NCI-H1436 treated with DMSO at 0.1 percent for 48 hours (cell line): ENCODE results near the gene SOX13.
"Not testable (repeated sequence)": the region's sequence is repeated elsewhere in the genome, so short reads cannot be mapped to it uniquely, and the experiment has no call there.

Experiments used
- DNase-seq: peaks from one replicate; lab custom pipeline; 2025; lab: John Stamatoyannopoulos, UW

The SOX13 gene

DNA sequence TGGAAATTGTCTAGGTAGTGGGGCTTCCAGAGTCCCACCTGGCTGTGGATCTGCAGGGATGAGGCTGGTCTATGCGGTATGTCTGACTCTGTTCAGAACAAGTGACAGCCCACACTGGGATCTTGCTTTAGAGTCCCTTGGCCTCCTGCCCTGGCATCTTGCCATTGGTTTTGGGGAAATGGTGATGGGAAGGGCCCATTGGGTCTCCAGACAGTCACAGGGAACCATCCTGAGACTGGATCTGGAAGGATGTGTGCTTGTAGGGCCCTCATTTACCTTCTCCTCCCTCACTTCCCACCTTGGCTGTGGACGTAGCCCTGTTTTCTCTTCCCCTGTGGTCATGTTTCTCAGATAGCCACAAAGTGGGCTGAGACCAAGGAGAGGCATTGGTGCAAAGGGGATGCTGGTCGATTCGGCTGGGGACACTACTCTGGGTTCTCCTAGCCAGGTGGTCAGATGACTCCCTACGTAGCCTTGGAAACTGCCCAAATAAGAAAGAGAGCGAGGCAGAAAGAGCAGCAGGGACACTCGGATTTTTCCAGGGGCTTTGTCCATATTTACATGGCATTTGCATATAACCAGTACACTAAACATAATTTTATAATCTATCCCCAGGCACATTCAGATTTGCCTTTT is 15.1 kb downstream of the SOX13 start:
- DNase-seq, result no peak

DNA sequence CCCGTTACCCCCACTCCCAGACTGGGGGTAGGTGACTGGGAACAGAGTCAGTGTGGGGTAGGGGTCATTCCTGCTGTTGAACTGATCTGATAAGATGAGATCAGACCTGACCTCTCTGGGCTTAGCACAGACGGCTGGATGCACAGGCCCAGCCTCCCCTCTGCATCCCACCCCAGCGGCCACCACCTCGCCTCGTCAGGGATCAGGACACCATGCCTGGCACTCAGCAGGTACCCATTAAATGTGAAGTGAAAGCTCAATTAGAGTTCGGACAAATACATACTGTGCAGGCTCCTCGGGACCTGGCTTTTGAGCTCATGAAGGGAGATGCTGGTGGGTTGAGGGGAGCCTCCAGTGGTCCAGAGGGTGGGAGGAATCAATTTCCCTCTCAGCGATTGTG is 15.7 kb downstream of the SOX13 start:
- DNase-seq, result no peak

DNA sequence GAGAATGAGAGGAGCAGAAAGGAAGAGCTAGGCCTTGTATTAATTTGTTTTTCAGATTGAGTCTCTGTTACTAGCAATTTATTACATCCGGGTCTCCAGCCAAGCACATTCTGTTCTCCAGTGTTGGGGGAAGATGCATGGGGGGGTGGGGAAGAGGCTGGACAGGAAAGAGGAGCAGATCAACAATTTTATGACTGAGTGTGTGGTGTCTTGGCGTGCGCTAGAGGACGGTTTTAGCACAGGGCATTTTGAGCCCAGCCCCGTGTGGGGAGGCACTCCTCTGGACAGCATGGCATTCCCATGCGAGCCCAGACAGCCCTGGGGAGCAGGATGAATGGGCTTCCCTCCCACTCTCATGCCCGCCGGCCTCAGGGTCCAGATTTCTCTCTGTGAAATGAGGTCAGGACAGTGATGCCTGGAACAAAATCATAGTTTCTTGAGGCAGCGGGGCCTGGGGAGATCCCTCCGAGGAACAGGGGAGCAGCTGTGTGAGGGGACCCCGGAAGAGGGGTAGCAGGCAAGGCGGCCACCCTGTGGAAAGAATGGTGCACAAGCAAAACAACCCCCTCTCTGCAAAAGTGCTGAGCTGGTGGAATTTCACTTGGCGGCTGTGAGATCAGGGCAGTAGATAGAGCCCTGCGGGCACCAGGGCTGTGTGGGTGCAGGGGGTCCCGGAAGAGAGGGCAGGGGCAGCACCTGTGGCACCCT is 16.3 kb downstream of the SOX13 start:
- no peak for DNase-seq

DNA sequence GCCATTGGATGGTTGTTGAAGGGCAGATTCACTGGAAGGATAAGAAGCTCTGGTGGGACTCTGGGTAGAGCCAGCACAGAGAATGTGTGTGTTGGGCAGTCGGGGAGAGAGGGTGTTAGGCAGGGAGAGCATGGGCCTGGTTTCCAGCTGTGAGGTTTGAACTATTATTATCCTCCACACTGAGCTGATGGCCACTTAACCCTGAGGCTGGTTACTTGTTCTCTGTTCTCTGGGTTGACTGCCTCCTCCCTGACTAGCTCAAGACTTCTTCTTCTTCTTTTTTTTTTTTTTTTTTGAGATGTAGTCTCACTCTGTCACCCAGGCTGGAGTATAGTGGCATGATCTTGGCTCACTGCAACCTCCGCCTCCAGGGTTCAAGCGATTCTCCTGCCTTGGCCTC is 17.2 kb downstream of the SOX13 start:
- not testable (repeated sequence) for DNase-seq

DNA sequence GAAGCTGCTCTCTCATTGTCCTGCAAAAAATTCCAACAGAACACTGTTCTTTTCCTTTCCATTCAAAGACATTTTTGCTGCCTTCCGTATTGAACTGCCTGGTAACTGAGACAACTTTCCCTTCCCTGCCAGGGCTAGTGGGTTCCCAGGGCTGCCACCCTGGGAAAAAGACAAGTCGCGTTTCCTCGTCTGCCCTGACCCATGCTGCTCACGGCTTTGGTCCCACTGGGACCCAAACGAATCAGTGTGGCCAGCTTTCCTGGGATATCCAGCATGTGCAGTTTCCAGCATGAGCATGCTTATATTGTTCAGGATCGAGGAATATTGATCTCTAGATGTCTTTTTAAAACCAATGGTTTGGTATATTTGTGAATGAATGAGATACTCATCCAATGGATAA is 18.2 kb downstream of the SOX13 start:
- no peak for DNase-seq

DNA sequence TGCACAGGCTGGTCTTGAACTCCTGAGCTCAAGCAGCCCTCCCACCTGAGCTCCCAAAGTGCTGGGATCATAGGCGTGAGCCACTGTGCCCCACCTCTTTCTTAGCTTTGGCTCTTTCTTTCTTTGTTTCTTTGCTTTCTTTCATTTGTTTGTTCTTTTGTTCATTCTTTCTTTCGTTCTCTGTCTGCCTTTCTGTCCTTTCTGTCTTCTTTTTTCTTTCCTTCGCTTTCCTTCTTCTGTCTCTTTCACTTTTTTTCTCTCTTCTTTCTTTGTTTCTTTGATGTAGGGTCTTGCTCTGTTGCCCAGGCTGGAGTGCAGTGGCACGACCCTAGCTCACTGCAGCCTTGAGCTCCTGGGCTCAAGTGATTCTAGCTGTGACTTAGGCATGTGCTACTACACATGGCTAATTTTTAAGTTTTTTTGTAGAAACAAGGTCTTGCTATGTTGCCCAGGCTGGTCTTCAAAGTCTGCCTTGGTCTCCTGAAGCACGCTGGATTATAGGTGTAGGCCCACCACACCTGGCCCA is 18.9 kb downstream of the SOX13 start:
- no peak for DNase-seq

DNA sequence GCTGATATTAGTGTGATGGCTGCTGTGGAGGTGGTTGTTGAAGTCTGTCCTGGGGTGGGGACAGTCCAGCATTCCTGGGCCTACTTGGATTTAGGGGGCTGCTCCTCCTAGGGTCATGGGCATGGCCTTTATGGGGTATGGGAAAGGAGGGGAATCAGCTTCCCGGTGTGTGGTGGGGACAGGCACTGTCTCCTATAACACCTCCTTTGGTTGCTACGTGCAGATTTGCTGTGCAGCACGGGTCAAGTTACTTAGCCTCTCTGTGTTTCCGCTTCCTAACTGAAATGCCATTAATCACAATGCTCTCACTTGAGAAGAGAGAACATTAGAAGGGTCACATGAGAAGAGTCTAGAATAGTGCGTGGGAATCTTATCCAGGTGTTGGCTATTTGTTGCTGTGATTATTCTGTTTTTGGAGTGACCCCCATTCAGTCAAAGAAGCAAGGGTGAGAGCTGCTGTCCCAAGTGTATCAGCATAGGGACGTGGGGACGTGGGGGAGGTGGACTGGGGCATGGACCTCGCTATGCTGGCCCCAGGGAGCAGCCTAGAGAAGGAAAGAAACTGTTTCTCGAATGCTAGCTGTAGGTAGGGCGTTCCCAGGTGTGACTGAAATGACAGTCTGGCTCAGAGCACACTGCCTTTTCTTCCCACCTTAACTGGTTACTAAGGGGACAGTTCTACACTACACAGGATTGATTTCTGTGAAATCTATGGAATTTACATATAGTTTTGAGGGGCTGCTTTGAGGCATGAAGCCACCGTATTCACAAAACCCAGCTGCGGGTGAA is 19.9 kb downstream of the SOX13 start:
- no peak for DNase-seq

DNA sequence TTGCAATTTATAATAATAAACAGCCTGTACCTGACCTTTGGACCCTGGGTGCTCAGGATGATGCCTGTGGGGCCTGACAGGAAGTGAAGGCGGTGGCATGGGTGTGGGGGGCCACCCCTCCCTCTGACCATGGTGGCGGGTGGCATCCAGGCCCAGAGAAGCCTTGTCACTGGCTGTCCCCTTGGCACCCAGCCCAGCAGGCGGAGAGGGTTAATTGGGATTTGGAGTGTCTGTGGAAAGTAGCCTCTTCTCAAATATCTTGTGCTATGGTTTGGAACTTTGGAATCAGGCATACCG is 20.5 kb downstream of the SOX13 start:
- DNase-seq, result no peak

DNA sequence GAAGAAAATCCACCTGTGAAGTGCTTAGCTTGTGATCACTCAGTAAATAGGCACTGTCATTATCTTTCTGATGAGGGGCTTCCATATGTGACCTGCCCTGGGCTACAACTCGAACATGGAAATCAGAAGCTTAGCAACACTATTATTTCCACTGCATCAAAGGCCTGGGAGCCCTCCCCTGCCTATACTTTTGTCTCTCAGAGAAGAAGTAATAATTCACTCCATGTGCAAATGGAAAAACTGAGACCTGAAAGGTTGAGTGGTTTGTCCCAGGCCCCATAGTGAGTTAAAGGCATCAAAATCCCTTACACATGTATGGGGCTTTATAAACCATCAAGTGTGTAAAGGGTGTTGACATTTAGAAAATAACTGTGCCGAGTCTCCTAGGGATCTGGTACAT is 20.9 kb downstream of the SOX13 start:
- no peak for DNase-seq

DNA sequence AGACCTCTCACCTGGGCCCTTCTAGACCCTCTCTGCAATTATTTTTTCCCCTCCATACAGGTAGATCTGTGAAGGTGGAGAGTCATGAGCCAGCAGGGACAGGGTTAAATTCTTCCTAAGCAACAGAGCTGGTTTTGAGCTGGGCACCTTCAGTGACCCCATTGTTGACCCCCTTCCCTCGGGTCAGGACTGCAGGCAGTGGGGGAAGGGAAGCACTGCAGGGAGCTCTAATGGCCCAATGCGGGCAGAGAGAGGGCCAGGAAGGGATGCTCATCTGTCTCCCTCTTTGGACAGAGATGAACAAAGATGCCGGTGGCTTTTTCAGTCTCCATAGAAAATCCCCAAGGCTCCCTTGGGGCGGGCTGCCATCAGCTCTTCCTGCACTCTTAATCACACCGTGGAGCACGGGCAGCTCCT is 21.4 kb downstream of the SOX13 start:
- DNase-seq, result no peak

DNA sequence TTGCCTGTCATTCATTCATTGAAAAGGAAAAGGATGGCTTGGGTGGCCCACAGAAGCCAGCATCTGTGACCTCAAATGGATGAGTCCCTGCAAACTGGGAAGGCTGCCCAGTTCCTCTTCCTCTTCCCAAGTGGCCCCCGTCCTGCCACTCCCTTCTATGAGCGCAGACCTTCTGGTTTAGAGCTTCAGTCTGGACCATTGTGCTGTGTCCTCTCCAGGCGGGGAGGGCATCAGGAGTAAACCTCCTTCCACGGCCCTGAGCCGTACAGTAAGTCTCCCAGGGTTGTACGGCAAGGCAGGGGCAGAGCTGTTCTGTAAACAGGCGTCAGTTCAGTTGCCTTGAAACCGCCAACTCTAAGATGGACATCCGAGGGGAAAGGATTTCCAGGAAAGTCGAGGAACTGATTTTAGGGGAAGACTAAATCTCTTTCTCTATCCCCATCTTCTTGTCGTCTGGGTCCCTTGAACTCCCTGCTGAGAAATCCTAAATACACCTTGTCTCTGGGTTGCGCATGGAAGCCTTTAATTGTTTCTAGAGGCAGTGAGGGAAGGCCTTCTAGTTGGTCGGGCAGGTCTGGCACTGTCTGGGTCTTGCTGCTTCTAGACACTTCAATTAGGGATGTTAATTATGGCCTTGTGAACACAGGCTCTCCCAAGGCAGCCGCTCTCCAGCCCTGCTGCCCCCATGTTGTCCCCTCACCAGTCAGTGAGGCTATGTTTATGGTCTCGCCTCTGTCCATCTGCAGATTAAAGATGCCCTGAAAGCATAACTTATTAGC is 22.1 kb downstream of the SOX13 start:
- DNase-seq, result no peak

DNA sequence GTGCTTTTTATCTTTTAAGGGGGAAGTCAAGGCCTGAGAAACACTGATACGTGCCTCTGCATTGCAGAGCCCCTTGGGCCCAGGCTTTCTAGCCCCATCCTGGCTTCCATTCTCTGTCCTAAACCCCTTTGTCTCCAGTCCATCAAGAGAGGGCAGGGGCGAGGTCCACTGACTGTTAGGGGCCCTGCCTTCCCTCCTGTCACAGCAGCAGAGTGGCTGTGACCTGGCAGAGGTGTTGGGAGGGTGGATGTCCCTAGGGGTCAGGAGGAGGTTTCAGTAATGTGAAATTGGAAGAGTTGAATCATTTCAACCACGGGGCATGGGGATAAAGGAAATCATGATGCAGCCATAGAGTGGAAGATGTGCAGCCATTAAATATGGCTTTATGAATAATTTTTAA is 24.0 kb downstream of the SOX13 start:
- DNase-seq, result no peak

DNA sequence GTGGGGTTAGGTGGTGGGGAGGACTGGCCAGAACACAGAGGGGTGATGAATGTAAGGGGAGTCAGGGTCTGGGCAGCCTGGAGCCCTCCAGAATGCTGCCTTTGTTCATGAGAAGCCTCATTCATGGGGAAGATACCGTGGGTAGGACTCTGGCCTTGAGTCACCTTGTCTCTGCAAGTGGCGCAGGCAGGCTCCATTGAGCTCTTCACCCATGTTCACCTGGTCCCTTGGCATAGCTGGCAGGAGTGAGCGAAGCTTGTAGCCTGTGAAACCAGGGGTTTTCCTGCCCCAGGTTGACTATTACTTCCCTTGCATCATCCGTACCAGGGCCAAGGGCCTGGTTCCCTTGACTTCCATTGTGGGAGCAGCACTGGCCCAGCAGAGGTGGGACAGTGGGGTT is 25.8 kb downstream of the SOX13 start:
- no peak for DNase-seq

DNA sequence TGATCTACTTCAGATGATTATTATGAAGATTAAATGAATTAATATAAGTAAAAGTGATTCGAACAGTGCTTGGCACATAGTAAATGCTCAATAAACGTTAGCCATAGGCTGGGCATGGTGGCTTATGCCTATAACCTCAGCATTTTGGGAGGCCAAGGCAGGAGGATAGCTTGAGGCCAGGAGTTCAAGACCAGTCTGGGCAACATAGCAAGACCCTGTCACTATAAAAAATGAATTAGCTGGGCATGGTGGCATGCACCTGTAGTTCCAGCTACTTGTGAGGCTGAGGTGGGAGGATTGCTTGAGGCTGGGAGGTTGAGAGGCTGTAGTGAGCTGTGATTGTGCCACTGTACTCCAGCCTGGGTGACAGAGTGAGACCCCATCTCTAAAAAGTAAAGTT is 26.8 kb downstream of the SOX13 start:
- not testable (repeated sequence) for DNase-seq

DNA sequence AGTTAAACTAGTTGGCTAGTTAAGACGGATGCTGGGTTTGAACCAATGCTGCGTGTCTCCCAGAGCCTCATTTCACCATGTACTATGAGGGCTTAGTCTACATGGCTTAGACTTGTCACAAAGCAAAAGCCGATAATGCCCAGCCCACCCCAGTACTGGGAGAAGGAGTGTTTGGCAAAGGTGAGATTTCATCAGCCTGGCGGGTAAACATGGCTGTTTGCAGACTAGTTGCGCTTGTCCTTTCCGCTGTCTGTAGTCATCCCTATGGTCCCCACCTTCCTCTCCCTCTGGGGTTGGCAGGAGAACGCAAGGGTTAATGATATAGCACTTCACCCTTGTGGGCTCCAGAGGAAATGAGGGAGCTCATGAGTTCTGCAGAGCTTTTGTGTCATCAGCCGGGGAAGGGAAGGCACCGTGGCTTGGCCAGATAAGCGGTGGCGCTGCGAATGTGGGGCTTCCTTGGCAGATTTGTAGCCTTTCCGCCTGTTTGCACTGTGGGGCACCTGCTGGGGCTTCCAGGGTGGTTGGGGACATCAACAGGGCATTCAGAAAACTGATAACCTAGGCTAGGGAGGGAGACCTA is 29.2 kb downstream of the SOX13 start:
- no peak for DNase-seq

DNA sequence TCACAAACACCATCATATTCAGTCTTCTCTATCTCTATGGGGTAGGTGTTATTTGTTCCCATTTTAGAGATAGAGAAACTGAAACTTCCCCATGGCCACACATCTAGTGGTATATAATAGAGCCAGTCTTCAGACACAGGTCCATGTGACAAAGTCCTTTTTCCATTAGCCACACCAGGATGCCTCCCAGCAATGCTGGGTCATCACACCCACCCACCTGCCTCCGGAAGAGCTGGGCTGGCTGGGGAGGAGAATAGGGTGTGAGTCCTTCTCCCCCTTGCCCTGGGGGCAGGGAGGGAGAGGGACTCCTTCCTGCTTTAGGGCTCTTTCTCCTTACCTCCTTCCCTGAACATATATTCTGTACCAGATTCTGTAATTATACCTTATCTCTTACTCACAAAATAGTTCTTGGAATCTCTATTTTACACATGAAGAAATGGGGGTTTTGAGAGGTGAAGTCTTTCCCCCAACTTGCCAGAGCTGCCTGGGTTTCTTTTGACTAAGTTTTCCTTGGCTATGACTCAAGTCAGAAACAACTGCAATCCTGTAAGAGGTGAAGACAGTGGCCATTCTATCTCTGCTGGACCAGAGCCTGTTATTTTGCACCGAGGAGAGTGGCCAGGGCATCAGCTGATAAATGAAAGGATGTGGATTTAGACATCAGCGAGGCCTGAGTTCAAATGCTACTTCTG is 30.0 kb downstream of the SOX13 start:
- DNase-seq, result no peak

DNA sequence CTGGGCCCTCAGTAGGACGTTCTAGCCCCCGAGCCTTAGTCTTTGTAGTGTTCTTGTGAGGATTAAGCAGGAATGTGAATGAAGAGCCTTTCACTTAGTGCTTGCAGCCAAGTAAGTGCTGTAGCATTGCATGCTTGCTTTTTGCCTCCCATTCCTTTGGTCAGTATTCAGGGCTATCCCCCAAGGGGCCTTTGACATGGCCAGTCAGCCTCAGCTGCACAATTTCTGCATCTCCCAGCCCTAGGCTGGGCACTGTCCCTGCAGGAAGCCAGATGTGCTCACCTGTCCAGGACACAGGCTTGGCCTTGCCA is 30.5 kb downstream of the SOX13 start:
- no peak for DNase-seq

DNA sequence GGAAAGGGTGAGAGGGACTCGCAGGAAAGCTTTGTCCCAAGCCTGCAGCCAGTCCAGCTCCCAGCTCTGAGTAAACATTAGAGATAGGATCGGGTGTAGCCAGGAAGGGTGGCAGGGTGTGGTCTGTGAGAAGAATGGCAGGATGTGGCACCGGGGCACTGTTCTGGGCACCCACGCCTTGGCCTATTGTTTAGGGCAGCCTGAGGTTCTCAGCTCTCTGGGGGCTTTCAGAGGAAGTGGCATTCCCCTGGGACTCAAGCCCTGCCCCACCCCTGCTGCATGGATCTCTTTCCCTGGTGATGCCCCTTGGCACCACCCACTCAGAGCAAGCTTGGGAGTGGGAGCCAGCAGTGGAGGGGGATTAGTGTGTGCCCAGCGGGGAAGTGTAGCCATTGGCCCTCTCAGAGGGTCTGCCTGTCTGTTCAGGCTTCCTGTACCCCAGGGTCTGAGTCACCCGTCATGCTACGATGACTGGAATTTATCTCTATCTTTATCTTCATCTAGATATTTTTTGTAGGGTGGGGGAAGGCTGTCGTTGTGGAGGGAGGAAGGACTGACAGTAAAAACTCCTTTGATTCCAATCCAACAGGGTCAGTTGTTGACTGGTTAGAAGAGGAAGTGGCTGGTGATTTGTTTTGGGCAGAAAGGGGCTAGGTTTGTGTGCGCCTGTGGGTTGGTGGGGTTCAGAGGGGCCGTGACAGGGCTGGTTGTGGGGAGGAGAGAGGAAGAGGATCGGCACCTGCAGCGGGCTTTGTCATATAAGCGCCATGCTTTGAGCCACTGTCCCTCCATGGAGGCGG is 31.6 kb downstream of the SOX13 start:
- DNase-seq, result no peak

DNA sequence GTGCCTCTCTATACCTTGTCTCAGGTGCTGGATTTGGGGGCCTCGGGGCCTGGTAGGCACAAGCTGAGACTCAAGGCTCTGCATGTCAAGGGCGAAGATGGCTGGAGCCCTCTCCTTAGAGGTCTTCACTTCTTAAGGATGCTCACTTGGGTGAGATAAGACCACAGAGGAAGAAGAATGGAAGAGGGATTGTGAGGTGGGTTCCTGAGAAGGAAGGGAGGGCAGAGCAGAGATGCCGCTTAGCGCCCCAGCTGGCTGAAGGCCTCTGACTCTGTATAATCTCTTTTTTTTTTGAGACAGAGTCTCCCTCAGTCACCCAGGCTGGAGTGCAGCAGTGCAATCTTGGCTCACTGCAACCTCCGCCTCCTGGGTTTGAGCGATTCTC is 32.2 kb downstream of the SOX13 start:
- DNase-seq, result no peak

DNA sequence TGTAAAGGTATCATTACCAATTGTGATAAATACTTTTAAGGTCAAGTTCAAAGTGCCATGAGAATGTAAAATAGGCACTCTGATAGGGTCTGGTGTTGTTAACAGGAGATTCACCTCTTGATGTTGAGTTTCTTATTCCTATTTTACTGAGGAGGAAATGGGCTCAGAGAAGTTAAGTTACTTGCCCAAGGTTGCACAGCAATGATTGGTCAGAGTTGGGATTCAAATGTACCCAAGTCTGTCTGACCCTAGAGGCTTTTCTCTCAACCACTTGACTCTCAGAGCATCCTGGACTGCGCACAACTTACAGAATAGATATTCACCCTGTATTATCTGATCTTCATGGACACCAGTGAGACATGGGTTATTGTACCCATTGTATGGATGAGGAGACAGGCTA is 33.9 kb downstream of the SOX13 start:
- DNase-seq, result no peak

DNA sequence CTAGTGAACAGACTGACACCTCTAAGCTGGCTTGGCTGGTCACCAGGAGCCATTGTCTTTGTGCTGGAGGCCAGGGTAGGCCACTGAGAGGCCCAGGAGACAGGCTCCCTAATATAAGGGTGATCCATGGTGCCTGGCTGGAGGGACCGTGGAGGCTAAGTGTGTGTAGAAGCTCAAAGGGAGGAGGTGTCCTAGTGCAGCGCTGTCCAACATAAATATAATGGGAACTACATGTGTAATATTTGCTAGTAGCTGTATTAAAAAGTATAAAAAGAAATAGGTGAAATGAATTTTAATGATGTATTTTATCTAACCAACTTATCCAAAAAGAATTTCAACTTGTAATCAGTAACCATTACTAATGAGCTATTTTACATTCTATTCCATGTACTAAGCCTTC is 35.0 kb downstream of the SOX13 start:
- DNase-seq, result no peak
